ENCODE measurements around the gene TNFSF10.

GRCh38 chr3:172513488-172513887 is 9.7 kb downstream of the TNFSF10 start:
- TF ChIP-seq CTCF (conservative IDR thresholded peaks at IDR 0.05 in 1 of 2, IDR thresholded peaks at IDR 0.05 in 1 of 2; ENCODE audit: extremely low read depth in 1 of 2, insufficient read depth in 1 of 2, low read depth in 1 of 2, low read length in 2 of 2) (no peak), EZH2 (IDR thresholded peaks at IDR 0.05; ENCODE audit: borderline replicate concordance, low read length) (no peak)
